GM18870 (cell line): Measurements from ENCODE around the gene KPNB1.

Experiments used
- ATAC-seq: cut with Tn5 transposase; IDR thresholded peaks from one replicate; pipeline ENCODE4 v1.9.1; 2021; ENCODE audit warnings: moderate library complexity; ENCODE audit not compliant: unreplicated experiment

KPNB1 gene

GRCh38 chr17:47728214-47728877, 78.6 kb downstream of the KPNB1 start:
- no peak for ATAC-seq

GRCh38 chr17:47729476-47729875, 79.8 kb downstream of the KPNB1 start:
- no peak for ATAC-seq

GRCh38 chr17:47730681-47731080, 81.0 kb downstream of the KPNB1 start:
- ATAC-seq, result no peak

- no peak for ATAC-seq
These were observed 81.7 kb downstream of the KPNB1 start for GRCh38 chr17:47731396-47731795.

- no peak for ATAC-seq
These were observed 82.8 kb downstream of the KPNB1 start for GRCh38 chr17:47732399-47733046.

- ATAC-seq, result no peak
These were observed 83.4 kb downstream of the KPNB1 start, which contains the start of gene TBX21 for GRCh38 chr17:47733047-47733673. Gene TBX21, plus strand, starts transcription at chr17:47733236. Its CDS starts 219 bp downstream, at chr17:47733455.

- no peak for ATAC-seq
These were observed 84.1 kb downstream of the KPNB1 start for GRCh38 chr17:47733674-47734410.

- no peak for ATAC-seq
These were observed 85.4 kb downstream of the KPNB1 start for GRCh38 chr17:47735139-47735464.
